Liver (tissue), 3 donors: Measurements from ENCODE around the gene UNC45B.

Experiments
- EGR1 ChIP-seq, 2 donors: IDR thresholded peaks; 2 replicates each; pipeline ENCODE4 v1.6.1; 2016 to 2018; ENCODE audit warnings: antibody characterized with exemption in 2 of 2, low read depth in 2 of 2
- GABPA ChIP-seq, 2 donors: IDR thresholded peaks in 1 of 2; conservative IDR thresholded peaks in 1 of 2; 2 replicates each; pipeline ENCODE4 v1.6.1; 2016; ENCODE audit warnings: antibody characterized with exemption in 2 of 2, mild to moderate bottlenecking in 1 of 2, moderate library complexity in 1 of 2
- HNF4G ChIP-seq: IDR thresholded peaks from 2 replicates; pipeline ENCODE4 v1.6.1; 2016; ENCODE audit warnings: antibody characterized with exemption
- JUND ChIP-seq, 2 donors: IDR thresholded peaks; 2 replicates each; pipeline ENCODE4 v1.6.1; 2016; ENCODE audit warnings: antibody characterized with exemption in 2 of 2
- RAD21 ChIP-seq, 2 donors: IDR thresholded peaks; 2 replicates each; pipeline ENCODE4 v1.6.1; 2016; ENCODE audit warnings: antibody characterized with exemption in 2 of 2, mild to moderate bottlenecking in 2 of 2
- TF ChIP-seq, protein P1 (sequence below): fragments of 150-350 bp; IDR thresholded peaks from 2 replicates; pipeline ENCODE4 v1.5.1; 2017; ENCODE audit warnings: improper control_type of control experiment, low read depth, low read length; ENCODE audit not compliant: missing input control
- TF ChIP-seq, protein P2 (sequence below): IDR thresholded peaks from 2 replicates; pipeline ENCODE4 v1.6.1; 2016; ENCODE audit warnings: antibody characterized with exemption
- TF ChIP-seq, protein P3 (sequence below): IDR thresholded peaks from 2 replicates; pipeline ENCODE4 v1.6.1; 2016; ENCODE audit warnings: antibody characterized with exemption, mild to moderate bottlenecking
- donor health status: healthy.
- donor health status: healthy.

DNA sequence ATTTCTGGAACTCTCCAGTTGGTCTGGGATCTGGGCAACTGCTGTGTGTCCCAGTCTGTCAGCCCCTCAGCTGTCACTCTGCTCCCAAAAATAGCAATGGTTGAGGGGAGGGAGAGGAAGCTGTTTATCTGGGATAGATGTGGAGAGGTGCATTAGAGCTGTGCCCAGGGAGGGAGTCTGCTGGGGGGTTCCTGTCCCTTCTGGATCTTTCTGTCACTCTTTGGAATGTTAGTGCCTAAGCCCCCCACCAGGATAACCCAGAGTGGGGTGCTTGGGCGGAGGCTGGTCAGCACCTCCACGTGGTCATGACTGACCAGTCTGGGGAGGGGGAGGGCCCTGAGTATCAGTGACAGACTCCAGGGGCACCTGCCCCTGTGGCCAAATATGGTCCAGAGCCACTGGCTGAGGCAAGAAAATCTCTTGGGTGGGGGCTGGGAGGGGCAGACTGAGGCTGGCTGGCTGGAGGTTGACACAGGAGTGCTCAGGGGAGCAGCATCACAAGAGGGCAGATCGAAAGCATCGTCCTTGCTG, at the start of gene UNC45B:
- TF ChIP-seq, protein P1, sequence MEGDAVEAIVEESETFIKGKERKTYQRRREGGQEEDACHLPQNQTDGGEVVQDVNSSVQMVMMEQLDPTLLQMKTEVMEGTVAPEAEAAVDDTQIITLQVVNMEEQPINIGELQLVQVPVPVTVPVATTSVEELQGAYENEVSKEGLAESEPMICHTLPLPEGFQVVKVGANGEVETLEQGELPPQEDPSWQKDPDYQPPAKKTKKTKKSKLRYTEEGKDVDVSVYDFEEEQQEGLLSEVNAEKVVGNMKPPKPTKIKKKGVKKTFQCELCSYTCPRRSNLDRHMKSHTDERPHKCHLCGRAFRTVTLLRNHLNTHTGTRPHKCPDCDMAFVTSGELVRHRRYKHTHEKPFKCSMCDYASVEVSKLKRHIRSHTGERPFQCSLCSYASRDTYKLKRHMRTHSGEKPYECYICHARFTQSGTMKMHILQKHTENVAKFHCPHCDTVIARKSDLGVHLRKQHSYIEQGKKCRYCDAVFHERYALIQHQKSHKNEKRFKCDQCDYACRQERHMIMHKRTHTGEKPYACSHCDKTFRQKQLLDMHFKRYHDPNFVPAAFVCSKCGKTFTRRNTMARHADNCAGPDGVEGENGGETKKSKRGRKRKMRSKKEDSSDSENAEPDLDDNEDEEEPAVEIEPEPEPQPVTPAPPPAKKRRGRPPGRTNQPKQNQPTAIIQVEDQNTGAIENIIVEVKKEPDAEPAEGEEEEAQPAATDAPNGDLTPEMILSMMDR = no peak
- TF ChIP-seq GABPA (IDR thresholded peaks at IDR 0.05 in 1 of 2, conservative IDR thresholded peaks at IDR 0.05 in 1 of 2) (no peak), RAD21 (IDR thresholded peaks at IDR 0.05) (no peak), HNF4G (no peak), EGR1 (IDR thresholded peaks at IDR 0.05; ENCODE audit: low read depth in 2 of 2) (no peak), JUND (IDR thresholded peaks at IDR 0.05) (no peak)
- TF ChIP-seq, protein P2, sequence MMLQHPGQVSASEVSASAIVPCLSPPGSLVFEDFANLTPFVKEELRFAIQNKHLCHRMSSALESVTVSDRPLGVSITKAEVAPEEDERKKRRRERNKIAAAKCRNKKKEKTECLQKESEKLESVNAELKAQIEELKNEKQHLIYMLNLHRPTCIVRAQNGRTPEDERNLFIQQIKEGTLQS = no peak
- TF ChIP-seq, protein P3, sequence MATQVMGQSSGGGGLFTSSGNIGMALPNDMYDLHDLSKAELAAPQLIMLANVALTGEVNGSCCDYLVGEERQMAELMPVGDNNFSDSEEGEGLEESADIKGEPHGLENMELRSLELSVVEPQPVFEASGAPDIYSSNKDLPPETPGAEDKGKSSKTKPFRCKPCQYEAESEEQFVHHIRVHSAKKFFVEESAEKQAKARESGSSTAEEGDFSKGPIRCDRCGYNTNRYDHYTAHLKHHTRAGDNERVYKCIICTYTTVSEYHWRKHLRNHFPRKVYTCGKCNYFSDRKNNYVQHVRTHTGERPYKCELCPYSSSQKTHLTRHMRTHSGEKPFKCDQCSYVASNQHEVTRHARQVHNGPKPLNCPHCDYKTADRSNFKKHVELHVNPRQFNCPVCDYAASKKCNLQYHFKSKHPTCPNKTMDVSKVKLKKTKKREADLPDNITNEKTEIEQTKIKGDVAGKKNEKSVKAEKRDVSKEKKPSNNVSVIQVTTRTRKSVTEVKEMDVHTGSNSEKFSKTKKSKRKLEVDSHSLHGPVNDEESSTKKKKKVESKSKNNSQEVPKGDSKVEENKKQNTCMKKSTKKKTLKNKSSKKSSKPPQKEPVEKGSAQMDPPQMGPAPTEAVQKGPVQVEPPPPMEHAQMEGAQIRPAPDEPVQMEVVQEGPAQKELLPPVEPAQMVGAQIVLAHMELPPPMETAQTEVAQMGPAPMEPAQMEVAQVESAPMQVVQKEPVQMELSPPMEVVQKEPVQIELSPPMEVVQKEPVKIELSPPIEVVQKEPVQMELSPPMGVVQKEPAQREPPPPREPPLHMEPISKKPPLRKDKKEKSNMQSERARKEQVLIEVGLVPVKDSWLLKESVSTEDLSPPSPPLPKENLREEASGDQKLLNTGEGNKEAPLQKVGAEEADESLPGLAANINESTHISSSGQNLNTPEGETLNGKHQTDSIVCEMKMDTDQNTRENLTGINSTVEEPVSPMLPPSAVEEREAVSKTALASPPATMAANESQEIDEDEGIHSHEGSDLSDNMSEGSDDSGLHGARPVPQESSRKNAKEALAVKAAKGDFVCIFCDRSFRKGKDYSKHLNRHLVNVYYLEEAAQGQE = no peak
